Mesodermal cell (in vitro differentiated cells): ENCODE measurements around the gene CPEB4.

Experiments used
- H3K27ac ChIP-seq: 2 replicates; pipeline ENCODE4 v1.7.0; 2013; ENCODE audit warnings: mild to moderate bottlenecking, low read depth, low read length, moderate library complexity; ENCODE audit not compliant: severe bottlenecking
- H3K36me3 ChIP-seq: 2 replicates; pipeline ENCODE4 v1.7.1; 2013; ENCODE audit warnings: mild to moderate bottlenecking, low read length, moderate library complexity; ENCODE audit not compliant: control insufficient read depth, insufficient read depth
- H3K4me1 ChIP-seq: one replicate; pipeline ENCODE4 v1.7.1; 2013; ENCODE audit warnings: mild to moderate bottlenecking, low read length; ENCODE audit not compliant: insufficient read depth, control insufficient read depth, poor library complexity, severe bottlenecking
- H3K4me3 ChIP-seq: 2 replicates; pipeline ENCODE4 v1.7.0; 2013; ENCODE audit warnings: low read length, control low read depth, mild to moderate bottlenecking; ENCODE audit not compliant: insufficient read depth, poor library complexity, severe bottlenecking; ENCODE audit errors: extremely low read depth
- H3K9me3 ChIP-seq: 2 replicates; pipeline ENCODE4 v1.7.1; 2013; ENCODE audit warnings: mild to moderate bottlenecking, low read length, moderate library complexity; ENCODE audit not compliant: control insufficient read depth
- WGBS, 2 experiments: methylation state at CpG; one replicate each; pipeline ENCODE4 v1.1.5; 2013; ENCODE audit warnings: missing lambda C conversion rate in 2 of 2; ENCODE audit not compliant: insufficient coverage in 2 of 2; 5-methylcytosine and 5-hydroxymethylcytosine counted together

CPEB4 gene

DNA sequence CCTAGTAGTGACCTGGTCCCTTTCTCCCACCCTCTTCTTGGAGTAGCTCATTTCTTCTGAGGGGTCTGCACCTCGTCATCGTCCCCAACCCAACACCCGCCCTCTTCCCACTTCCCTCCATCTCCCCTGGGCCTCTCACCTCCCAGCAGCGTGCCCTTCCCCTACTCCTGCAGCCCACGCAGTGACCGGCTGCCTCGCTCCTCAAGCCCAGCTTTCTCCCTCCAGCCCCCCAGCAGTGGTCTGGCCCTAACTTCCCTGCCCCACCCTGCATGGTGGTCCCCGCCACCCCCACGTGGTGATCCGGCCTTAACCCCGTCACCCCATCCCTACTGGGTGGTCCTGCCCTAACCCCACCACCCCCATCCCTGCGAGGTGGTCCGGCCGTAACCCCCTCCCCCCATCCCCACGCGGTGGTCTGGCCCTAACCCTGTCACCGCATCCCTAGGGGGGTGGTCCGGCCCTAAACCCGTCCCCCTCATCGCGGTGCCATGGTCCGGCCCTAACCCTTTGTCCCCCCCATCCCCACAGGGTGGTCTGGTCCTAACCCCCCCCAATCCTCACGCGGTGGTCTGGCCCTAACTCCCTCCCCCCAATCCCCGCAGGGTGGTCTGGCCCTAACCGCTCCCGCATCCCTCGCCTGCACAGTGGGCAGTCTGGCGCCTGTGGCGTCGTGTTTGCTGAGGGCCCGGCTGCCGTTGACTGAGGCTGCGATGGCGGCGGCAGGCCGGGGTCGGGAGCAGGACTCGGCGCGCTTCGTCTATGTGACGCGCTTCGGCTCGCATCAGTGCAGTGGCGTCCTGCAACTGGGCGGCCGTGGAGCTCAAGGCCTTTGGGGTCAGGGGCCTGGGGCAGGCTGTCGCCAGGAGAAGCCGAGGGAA, 100.6 kb downstream of the CPEB4 start, which contains the start of gene C5orf47:
Gene C5orf47 (plus strand): TSS at position 617 of the 878 bp plus-strand sequence. CDS start 94 bp downstream, at position 711.
- Histone ChIP-seq H3K4me1 (no peaks in the 10 kb centered on the region), H3K27ac (no peak within 1 kb of the TSS), H3K9me3 (no peaks in the 10 kb centered on the region), H3K36me3 (no peaks in the 10 kb centered on the region), H3K4me3 (no peak within 1 kb of the TSS)
- 92% methylated on average over 25 to 36 of the region's 51 CpGs for WGBS, 2 experiments

DNA sequence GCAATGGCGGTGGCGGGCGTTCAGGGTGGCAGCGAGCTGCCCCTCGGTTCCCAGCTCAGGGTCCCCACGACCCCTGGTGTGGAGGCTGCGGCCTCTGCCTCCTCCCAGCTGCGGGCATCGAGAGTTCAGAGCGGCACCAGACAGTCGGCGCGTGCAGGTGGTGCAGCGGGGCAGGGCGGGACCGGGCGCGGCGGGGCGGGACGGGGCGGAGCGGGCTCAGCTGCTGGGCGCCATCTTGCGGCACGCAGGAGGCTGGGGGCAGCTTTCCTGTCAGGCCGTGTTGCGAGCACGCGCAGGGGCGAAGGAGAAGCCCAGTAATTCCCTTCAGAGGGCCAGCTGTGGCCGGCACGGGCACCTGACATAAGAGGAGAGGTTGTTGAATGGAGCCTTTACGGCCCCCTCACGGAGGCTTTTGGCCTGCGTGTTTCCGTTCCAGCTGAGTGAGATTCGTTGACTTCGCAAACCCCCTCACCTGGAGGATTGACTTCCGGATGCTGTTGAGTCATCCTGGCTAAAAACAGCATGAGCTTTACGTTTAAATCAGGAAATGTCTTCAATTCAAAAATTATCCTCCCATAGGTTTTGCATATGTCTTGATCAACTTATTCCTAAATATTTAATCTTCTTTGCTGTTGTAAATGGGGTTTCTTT, 101.4 kb downstream of the CPEB4 start:
- Histone ChIP-seq H3K4me3 (no peak overlapping the region), H3K4me1 (no peaks in the 10 kb centered on the region), H3K9me3 (no peaks in the 10 kb centered on the region), H3K36me3 (no peaks in the 10 kb centered on the region), H3K27ac (no peak overlapping the region)
- 96 to 97% methylated on average over 17 to 40 of the region's 41 CpGs for WGBS, 2 experiments

DNA sequence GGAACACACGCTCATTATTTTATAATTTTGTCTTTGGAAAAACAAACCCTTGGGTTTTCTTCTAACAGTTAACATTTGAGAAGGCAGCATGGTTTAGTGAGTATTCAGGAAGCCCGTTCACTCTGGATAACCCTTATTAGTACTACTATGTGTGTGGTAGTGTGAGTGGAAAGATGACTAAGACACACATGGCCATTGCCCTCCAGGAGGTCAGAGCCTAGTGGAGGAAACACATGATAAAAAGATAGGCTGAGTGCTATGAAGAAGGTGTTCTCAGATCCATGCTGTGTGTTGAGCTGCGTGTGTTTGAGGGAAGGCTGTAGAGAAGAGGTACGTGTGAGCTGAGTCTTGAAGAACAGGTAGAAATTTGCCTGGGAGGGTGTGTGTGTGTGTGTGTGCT, 109.2 kb downstream of the CPEB4 start:
- H3K9me3 ChIP-seq = no peaks in the 10 kb centered on the region
- H3K4me3 ChIP-seq = no peak overlapping the region
- H3K4me1 ChIP-seq = no peaks in the 10 kb centered on the region
- no peaks in the 10 kb centered on the region for H3K36me3 ChIP-seq
- WGBS, 2 experiments = 82 to 89% methylated on average over 3 to 4 of the region's 4 CpGs
- H3K27ac ChIP-seq = no peak overlapping the region

DNA sequence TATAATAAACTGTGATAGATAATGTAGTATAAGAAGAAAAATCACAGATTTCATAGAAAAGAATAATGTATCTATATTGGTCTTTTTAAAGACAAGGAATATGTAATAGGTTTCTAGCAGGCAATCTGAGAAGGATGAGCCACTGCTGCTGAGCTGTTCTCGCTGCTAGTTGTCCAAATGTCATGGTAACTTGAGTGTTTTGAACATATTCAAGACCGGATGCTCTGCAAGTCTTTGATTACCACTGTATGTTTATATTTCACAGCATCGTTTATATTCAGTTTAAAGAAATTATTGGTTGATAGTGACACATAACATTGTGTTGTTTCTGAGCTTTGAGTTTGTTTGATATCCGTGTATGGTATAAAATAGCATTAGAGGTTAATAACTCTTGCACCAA, 110.4 kb downstream of the CPEB4 start:
- Histone ChIP-seq H3K4me3 (no peak overlapping the region), H3K36me3 (no peaks in the 10 kb centered on the region), H3K4me1 (no peaks in the 10 kb centered on the region), H3K27ac (no peak overlapping the region), H3K9me3 (no peaks in the 10 kb centered on the region)
- 100% methylated on average over 1 of the region's 4 CpGs for WGBS, 2 experiments

DNA sequence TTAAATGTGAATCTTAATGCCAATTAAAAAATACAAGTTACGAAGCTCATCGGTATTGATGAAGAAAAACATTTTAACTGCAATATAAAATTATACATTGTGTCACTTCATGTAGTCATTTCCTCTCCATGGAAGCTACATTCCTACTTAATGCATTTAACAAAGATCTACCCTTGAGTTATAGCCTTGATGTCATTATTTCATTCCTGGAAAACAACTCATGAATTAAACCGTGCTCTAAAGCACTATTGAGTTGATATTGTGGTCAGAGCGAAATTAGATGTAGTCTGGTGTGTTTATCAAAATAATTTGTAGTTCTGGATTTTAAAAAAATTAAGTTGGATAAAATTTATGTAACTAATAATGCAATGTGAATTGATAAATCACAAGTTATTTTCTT, 111.9 kb downstream of the CPEB4 start:
- Histone ChIP-seq H3K27ac (no peak overlapping the region), H3K36me3 (no peaks in the 10 kb centered on the region), H3K4me1 (no peaks in the 10 kb centered on the region), H3K9me3 (no peaks in the 10 kb centered on the region), H3K4me3 (no peak overlapping the region)
- WGBS, 2 experiments = 100% methylated on average over 1 of the region's 4 CpGs; no CpG with 5 or more reads in 1 of the 2 experiments

DNA sequence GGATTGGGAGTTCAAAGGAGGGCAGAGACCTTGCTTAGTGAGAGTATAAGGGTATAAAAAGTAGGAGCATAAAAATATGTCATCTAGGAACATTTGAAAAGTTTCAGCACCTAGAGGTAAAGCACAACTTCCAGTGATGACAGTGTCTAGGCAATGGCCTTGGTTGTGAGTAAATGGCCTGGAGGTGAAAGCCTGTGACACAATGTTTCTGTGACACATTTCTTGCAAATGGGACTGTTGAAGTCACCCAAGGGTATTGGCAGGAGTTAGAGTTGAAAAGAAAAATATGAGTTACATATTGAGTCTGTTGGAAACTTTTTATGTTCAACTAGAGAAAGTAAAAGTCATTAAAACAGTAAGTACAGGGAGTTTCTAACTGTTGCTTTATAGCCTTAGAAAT, 115.6 kb downstream of the CPEB4 start:
- no peak overlapping the region for H3K4me3 ChIP-seq
- no peaks in the 10 kb centered on the region for H3K36me3 ChIP-seq
- H3K4me1 ChIP-seq = no peaks in the 10 kb centered on the region
- no peak overlapping the region for H3K27ac ChIP-seq
- no peaks in the 10 kb centered on the region for H3K9me3 ChIP-seq

DNA sequence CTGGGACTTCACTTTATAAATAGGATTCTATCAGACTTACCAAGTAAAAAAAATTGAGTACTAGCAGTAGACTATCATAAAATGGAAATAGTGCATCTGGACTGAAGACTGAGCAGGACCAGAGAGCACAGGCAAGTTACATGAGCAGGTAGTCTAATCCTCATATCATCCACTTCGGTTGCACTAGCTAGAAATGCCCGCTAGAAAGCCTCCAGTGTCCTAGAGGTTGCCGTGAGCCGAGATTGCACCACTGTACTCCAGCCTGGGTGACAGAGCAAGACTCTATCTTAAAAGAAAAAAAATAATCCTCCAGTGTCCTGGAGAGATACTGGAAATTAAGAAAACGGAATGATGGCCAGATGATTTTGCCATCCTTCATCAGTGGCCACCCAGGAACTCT, 120.8 kb downstream of the CPEB4 start:
- WGBS, 2 experiments = 94 to 98% methylated on average over 4 to 5 of the region's 5 CpGs

DNA sequence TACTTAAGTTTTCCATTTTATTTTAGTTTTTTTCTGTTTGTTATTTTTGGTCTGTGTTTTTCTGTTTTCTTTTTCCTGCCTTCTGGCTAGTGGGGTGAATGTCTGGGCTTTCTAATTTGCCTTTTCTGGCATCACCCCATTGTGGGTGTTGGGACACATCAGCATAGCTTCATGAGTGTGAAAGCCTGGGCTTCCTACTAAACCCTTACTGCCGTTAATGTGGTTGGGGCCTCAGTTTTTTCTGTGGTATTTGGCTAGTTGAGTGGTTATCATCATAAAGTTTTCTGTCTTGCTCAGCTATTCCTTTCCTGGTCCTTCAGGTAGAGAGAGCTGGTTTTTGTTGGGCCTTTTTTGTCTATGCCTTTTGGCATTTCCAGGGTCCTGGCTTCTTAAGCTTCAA, 122.2 kb downstream of the CPEB4 start:
- Histone ChIP-seq H3K4me3 (no peak overlapping the region), H3K36me3 (no peaks in the 10 kb centered on the region), H3K4me1 (no peaks in the 10 kb centered on the region), H3K9me3 (no peaks in the 10 kb centered on the region), H3K27ac (no peak overlapping the region)
- WGBS, 2 experiments = 100% methylated on average over 1 of the region's 1 CpG; no CpG with 5 or more reads in 1 of the 2 experiments

More for the DNA sequence above, 120.8 kb downstream of the CPEB4 start:
- H3K36me3 ChIP-seq = no peaks in the 10 kb centered on the region
- H3K9me3 ChIP-seq = no peaks in the 10 kb centered on the region
- no peak overlapping the region for H3K4me3 ChIP-seq
- H3K27ac ChIP-seq = no peak overlapping the region
- no peaks in the 10 kb centered on the region for H3K4me1 ChIP-seq

DNA sequence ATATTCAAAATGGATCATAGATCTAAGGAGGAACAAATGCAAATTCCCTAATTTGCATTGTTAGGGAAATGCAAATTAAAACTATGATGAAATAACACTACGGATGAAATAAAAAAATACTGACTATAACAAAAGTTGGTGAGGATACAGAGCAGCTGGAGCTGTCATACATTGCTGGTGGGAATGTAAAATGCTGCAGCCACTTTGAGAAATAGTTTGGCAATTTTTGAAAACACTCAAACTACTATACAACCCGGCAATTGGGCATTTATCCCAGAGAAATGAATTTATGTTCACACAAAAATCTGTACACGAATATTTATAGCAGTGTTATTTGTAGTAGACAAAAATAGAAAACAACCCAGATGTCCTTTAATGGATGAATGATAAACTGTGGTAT, 123.3 kb downstream of the CPEB4 start:
- Histone ChIP-seq H3K4me1 (no peaks in the 10 kb centered on the region), H3K4me3 (no peak overlapping the region), H3K36me3 (no peaks in the 10 kb centered on the region), H3K9me3 (no peaks in the 10 kb centered on the region), H3K27ac (no peak overlapping the region)
- WGBS, 2 experiments = no CpG with 5 or more reads among the region's 3 CpGs
